NOMO-1 treated with DMSO at 0.1 percent for 48 hours (cell line): ENCODE results near the gene JAG1.
A peak's percentile ranks its signal among the peaks of the same experiment; 100 is the strongest.

ENCODE experiments used
- DNase-seq: peaks from one replicate; lab custom pipeline; 2025; ENCODE audit not compliant: unreplicated experiment; lab: John Stamatoyannopoulos, UW

JAG1 gene

GRCh38 chr20:10673842-10674683, at the start of gene JAG1:
JAG1 (minus strand) TSS chr20:10673999; CDS start chr20:10673530, 469 bp downstream.
- DNase-seq = peak; percentile 87

GRCh38 chr20:10721976-10722375, 48.2 kb upstream of the JAG1 start:
- DNase-seq = no peak

GRCh38 chr20:10721137-10721896, 47.5 kb upstream of the JAG1 start:
- no peak for DNase-seq

- no peak for DNase-seq
Observed at GRCh38 chr20:10720565-10720964, 46.8 kb upstream of the JAG1 start.

- no peak for DNase-seq
Observed at GRCh38 chr20:10719740-10720385, 46.1 kb upstream of the JAG1 start.

- DNase-seq = no peak
Observed at GRCh38 chr20:10718661-10719060, 44.9 kb upstream of the JAG1 start.

GRCh38 chr20:10716855-10717254, 43.1 kb upstream of the JAG1 start:
- no peak for DNase-seq

- no peak for DNase-seq
Observed at GRCh38 chr20:10715035-10715434, 41.2 kb upstream of the JAG1 start.

- DNase-seq = no peak
Observed at GRCh38 chr20:10714236-10714975, 40.6 kb upstream of the JAG1 start.

GRCh38 chr20:10713161-10713560, 39.4 kb upstream of the JAG1 start:
- no peak for DNase-seq

GRCh38 chr20:10711903-10712451, 38.2 kb upstream of the JAG1 start:
- no peak for DNase-seq

GRCh38 chr20:10710991-10711775, 37.4 kb upstream of the JAG1 start:
- no peak for DNase-seq

GRCh38 chr20:10709916-10710315, 36.1 kb upstream of the JAG1 start:
- no peak for DNase-seq

- no peak for DNase-seq
Observed at GRCh38 chr20:10708351-10709185, 34.8 kb upstream of the JAG1 start.

- DNase-seq = no peak
Observed at GRCh38 chr20:10707791-10708190, 34.0 kb upstream of the JAG1 start.

GRCh38 chr20:10707068-10707467, 33.3 kb upstream of the JAG1 start:
- DNase-seq = no peak

GRCh38 chr20:10706460-10706811, 32.6 kb upstream of the JAG1 start:
- no peak for DNase-seq

GRCh38 chr20:10705801-10706459, 32.1 kb upstream of the JAG1 start:
- DNase-seq = no peak

- no peak for DNase-seq
Observed at GRCh38 chr20:10701607-10702006, 27.8 kb upstream of the JAG1 start.
